ENCODE data around the gene RASD1.

RASD1 gene

DNA sequence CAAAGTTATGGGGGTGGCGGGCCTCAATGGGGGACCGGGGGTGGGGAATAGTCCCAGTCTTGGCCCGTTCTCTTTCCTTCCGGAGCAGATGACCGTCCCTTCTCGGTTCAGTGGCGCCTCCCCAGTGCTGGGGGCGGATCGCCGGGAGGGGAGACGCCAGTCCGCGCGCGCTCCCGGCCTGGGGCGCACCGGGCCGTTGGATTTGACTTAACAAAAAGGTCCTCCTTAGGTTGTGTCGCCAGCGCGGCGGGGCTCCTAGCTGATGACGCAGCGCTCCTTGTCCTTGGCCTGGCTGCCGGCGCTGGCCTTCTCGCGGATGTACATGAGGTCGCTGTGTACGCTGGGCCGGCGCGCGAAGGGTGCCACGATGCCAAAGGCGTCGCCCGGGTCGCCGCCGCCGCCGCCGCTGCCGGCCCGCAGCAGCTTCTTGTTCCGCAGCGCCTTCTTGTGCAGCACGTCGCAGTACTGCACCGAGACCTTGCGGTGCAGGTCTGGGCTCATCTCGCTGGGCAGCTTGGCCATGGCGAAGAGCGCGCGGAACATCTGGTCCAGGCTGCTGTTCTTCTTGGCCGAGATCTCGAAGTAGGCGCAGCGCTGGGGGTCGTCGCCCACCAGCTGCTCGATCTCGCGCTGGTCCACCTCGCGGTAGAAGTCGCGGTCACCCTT lies 1.2 kb downstream of the RASD1 start:
- TF ChIP-seq TAF1 (IDR thresholded peaks at IDR 0.05; ENCODE audit: borderline replicate concordance, insufficient read depth, low read length) (no peak), SIN3A (IDR thresholded peaks at IDR 0.05; ENCODE audit: borderline replicate concordance, insufficient read depth, low read length) (no peak), FOXP2 (optimal IDR thresholded peaks at IDR 0.05; ENCODE audit: borderline replicate concordance, extremely low read depth, extremely low read length, insufficient read depth) (no peak), POLR2AphosphoS5 (IDR thresholded peaks at IDR 0.05; ENCODE audit: low read depth, low read length) (no peak)
- TF ChIP-seq, protein P1, sequence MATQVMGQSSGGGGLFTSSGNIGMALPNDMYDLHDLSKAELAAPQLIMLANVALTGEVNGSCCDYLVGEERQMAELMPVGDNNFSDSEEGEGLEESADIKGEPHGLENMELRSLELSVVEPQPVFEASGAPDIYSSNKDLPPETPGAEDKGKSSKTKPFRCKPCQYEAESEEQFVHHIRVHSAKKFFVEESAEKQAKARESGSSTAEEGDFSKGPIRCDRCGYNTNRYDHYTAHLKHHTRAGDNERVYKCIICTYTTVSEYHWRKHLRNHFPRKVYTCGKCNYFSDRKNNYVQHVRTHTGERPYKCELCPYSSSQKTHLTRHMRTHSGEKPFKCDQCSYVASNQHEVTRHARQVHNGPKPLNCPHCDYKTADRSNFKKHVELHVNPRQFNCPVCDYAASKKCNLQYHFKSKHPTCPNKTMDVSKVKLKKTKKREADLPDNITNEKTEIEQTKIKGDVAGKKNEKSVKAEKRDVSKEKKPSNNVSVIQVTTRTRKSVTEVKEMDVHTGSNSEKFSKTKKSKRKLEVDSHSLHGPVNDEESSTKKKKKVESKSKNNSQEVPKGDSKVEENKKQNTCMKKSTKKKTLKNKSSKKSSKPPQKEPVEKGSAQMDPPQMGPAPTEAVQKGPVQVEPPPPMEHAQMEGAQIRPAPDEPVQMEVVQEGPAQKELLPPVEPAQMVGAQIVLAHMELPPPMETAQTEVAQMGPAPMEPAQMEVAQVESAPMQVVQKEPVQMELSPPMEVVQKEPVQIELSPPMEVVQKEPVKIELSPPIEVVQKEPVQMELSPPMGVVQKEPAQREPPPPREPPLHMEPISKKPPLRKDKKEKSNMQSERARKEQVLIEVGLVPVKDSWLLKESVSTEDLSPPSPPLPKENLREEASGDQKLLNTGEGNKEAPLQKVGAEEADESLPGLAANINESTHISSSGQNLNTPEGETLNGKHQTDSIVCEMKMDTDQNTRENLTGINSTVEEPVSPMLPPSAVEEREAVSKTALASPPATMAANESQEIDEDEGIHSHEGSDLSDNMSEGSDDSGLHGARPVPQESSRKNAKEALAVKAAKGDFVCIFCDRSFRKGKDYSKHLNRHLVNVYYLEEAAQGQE (IDR thresholded peaks at IDR 0.05; ENCODE audit: insufficient read depth in 1 of 2, low read depth in 2 of 2, low read length in 2 of 2): no peak

DNA sequence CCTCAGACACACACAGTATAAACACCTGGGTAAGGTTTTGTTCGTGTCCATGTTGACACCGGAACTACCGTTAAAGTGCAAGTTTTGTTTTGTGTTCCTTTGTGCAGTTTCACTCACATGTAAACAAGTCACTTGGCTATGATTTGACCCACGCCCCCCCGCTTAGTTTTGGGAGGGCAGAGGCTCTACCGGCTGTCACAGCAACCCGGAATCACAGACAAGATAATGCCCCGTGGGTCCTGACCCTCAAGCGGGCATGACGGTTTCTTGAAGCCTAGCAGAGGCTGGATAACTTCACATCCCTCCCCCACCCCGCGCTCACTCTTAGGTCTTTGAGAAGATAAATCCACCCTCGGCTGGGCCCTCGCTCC lies 1.7 kb downstream of the RASD1 start:
- TF ChIP-seq POLR2AphosphoS5 (IDR thresholded peaks at IDR 0.05; ENCODE audit: low read depth, low read length) (no peak), TAF1 (IDR thresholded peaks at IDR 0.05; ENCODE audit: borderline replicate concordance, insufficient read depth, low read length) (no peak), FOXP2 (optimal IDR thresholded peaks at IDR 0.05; ENCODE audit: borderline replicate concordance, extremely low read depth, extremely low read length, insufficient read depth) (no peak), SIN3A (IDR thresholded peaks at IDR 0.05; ENCODE audit: borderline replicate concordance, insufficient read depth, low read length) (no peak)
- TF ChIP-seq, protein P1 (IDR thresholded peaks at IDR 0.05; ENCODE audit: insufficient read depth in 1 of 2, low read depth in 2 of 2, low read length in 2 of 2): no peak

DNA sequence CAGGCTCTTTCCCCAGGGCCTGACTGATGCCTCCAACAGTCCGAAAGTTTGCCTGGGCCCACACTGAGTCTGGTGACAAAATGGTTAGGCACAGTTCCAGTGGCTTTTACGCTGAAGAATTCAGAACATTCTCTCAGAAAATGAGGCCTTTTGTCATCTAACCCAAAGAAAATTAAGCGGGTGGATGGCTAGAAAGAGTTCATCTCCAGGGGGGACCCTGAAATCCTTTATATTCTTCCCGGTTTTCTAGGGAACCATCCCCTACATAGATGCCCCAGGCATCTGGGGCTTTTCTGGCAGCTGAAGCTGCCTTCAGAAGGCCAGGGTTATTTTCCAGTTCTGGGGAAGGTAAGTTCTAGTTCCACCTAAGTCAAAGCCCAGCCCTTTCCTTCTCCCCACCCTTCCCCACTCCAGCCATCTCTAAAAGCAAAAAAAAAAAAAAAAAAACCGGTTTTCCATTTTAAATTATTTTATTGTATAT lies 2.2 kb downstream of the RASD1 start:
- TF ChIP-seq TAF1 (IDR thresholded peaks at IDR 0.05; ENCODE audit: borderline replicate concordance, insufficient read depth, low read length): no peak
- TF ChIP-seq, protein P1 (IDR thresholded peaks at IDR 0.05; ENCODE audit: insufficient read depth in 1 of 2, low read depth in 2 of 2, low read length in 2 of 2): no peak
- no peak for TF ChIP-seq POLR2AphosphoS5 (IDR thresholded peaks at IDR 0.05; ENCODE audit: low read depth, low read length)
- no peak for TF ChIP-seq FOXP2 (optimal IDR thresholded peaks at IDR 0.05; ENCODE audit: borderline replicate concordance, extremely low read depth, extremely low read length, insufficient read depth)
- TF ChIP-seq SIN3A (IDR thresholded peaks at IDR 0.05; ENCODE audit: borderline replicate concordance, insufficient read depth, low read length): no peak

DNA sequence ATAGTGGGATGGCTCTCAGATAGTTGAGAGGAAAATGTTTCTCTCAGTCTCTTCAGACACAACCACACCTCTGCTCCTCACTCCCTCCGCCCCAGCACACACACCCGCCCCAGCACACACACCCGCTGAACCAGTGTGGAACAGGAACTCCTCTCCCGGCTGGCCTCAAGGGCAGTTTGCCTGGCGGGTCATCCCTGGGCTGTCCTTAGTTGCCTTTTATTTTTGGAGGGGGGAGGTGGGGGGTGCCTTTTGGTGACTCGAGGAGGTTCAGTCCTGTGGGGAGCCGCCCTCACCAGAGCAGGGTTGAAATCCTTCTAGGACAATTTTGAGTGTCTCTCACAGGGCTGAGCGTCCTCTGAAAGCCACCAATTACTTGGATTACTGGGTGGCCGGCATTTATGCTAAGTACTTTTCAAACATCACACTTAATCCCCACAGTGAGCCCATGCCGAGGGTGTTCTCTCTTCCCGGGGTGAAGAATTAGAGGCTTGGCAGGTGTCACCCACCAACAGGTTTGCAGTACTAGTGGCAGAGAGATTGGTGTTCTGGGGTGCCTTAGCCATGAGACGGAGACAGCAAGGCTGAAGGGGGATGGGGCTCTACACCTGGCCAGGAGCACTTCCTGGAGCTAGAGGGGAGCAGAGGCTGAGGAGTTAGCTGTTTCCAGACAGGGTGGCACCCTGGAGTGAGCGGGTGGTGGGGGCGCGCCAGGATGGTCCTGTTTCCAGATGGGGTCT lies 2.8 kb downstream of the RASD1 start:
- TF ChIP-seq, protein P1 (IDR thresholded peaks at IDR 0.05; ENCODE audit: insufficient read depth in 1 of 2, low read depth in 2 of 2, low read length in 2 of 2): no peak
- TF ChIP-seq POLR2AphosphoS5 (IDR thresholded peaks at IDR 0.05; ENCODE audit: low read depth, low read length): no peak
- TF ChIP-seq TAF1 (IDR thresholded peaks at IDR 0.05; ENCODE audit: borderline replicate concordance, insufficient read depth, low read length): no peak
- TF ChIP-seq SIN3A (IDR thresholded peaks at IDR 0.05; ENCODE audit: borderline replicate concordance, insufficient read depth, low read length): no peak
- no peak for TF ChIP-seq FOXP2 (optimal IDR thresholded peaks at IDR 0.05; ENCODE audit: borderline replicate concordance, extremely low read depth, extremely low read length, insufficient read depth)
